Measurements from ENCODE around the gene FADS2.
"Not testable (repeated sequence)": the region's sequence is repeated elsewhere in the genome, so short reads cannot be mapped to it uniquely, and the experiment has no call there.

The FADS2 gene

DNA sequence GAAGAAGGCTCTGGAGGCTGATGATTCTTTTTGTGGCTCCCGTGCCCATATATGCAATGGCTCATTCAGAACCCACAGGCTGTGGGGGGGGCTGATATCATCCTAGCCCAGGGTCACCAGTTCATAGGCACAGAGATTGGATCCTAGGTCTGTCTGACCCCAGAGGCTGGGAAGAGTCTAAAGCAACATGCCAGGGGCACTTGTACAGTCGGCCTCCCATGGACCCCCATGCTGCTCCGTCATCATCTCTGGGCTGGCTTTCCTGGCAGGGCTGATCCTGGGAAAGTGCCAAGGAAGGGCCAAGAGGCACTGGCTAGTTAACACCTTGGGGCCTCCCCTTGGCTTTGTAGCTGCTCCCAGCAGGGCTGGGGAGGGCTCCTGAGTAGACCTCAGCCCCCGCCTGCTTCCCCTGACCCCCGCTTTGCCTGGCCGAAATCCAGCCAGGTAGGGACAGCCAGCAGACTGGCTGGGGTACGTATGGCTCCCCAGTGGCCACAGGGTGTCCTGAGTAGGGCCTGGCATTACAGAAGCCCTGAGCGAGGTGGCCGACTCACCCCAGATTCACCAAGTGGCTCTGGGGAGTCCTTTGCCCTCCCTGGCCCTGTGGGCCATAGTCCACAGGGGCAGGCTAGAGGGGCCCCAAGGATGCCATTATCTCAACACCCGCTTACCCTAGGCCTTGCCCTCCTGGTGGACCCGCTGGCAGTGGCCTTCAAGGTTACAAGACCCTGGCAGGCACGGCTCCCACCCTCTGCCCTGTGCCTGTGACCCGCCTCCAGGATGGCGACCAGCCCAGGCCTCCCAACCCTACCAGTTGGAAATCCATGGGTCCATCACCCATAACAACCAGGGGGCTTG is 40.7 kb downstream of the FADS2 start:
- no peak for DNase-seq (ENCODE audit: low read depth in 2 of 2)

GRCh38 chr11:61869429-61869707 is 41.3 kb downstream of the FADS2 start:
- DNase-seq (ENCODE audit: low read depth in 2 of 2): no peak

GRCh38 chr11:61869708-61870451 is 41.8 kb downstream of the FADS2 start:
- DNase-seq (ENCODE audit: low read depth in 2 of 2): no peak

GRCh38 chr11:61870541-61871031 is 42.5 kb downstream of the FADS2 start:
- DNase-seq (ENCODE audit: low read depth in 2 of 2): no peak

GRCh38 chr11:61871158-61871597 is 43.1 kb downstream of the FADS2 start:
- DNase-seq (ENCODE audit: low read depth in 2 of 2): peak; percentile 52 to 62

GRCh38 chr11:61872935-61873565 is 45.0 kb downstream of the FADS2 start:
- no peak for DNase-seq (ENCODE audit: low read depth in 2 of 2)

- DNase-seq (ENCODE audit: low read depth in 2 of 2): no peak
Measured at GRCh38 chr11:61873588-61874376, 45.7 kb downstream of the FADS2 start.

DNA sequence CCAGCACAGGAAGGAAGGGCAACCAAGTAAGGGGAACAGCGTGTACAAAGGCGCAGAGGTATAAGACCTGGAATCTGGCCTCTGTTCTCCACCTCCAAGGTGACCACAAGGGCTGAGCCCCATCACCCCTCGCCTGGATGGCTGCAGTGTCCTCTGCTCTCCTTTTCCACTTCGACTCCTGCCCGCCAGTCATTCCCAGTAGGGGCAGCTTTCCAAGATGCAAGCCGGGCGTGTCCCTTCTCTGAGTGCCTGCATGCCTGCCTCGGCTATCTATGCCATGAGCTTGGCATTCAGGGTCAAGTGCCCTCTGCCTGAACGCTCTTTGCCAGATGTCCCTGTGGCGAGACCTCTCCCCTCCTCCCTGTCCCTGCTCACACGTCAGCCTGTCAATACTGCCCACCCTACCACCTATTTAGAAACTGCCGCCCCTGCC is 46.3 kb downstream of the FADS2 start:
- DNase-seq (ENCODE audit: low read depth in 2 of 2): no peak

- DNase-seq (ENCODE audit: low read depth in 2 of 2): no peak
Measured at GRCh38 chr11:61874853-61875252, 46.8 kb downstream of the FADS2 start.

- no peak for DNase-seq (ENCODE audit: low read depth in 2 of 2)
Measured at GRCh38 chr11:61875698-61876097, 47.6 kb downstream of the FADS2 start.

- DNase-seq (ENCODE audit: low read depth in 2 of 2): no peak
Measured at GRCh38 chr11:61879152-61879551, 51.1 kb downstream of the FADS2 start.

DNA sequence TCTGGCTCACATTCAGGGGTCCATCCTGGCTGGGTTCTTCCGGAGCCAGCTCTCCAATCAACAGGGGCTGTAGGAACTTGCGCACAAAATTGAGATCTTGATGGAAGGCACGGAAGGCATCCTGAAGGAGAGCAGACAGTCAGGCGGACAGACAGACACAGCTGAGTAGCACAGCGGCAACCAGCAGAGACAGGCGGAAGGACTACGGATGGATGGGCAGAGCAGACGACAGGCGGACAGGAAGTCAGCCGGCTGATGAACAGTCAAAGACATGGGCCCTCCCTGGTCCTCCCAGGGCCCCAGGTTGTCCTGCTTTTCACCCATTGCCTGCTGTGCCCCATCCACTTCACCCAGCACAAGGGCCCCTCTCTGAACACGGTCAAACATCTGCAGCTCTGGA is 51.9 kb downstream of the FADS2 start:
- DNase-seq (ENCODE audit: low read depth in 2 of 2): no peak

GRCh38 chr11:61880454-61880853 is 52.4 kb downstream of the FADS2 start:
- no peak for DNase-seq (ENCODE audit: low read depth in 2 of 2)

- DNase-seq (ENCODE audit: low read depth in 2 of 2): no peak
Measured at GRCh38 chr11:61881397-61881796, 53.3 kb downstream of the FADS2 start.

DNA sequence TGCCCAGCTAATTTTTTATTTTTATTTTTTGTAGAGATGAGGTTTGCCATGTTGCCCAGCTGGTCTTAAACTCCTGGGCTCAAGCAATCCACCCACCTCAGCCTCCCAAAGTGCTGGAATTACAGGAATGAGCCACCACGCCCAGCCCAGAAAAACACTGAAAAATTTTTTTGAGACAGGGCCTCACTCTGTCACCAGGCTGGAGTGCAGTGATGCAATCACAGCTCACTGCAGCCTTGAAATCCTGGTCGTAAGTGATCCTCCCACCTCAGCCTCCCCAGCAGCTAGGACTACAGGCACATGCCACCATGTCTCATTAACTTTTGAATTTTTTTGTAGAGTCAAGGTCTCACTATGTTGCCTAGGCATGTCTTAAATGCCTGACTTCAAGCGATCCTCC is 54.2 kb downstream of the FADS2 start:
- DNase-seq (ENCODE audit: low read depth in 2 of 2): not testable (repeated sequence)

DNA sequence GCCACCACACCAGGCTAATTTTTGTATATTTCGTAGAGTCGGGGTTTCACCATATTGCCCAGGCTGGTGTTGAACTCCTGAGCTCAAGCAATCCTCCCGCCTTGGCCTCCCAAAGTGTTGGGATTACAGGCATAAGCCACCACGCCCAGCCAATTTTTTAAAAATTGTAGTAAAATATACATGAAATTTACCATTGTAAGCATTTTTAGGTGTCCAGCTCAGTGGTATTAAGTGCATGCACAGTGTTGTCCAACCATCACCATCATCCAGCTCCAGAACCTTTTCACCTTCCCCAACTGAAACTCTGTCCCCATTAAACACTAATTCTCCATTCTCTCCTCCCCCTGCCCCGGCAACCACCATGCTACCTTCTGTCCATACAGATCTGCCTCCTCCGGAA is 54.8 kb downstream of the FADS2 start:
- no peak for DNase-seq (ENCODE audit: low read depth in 2 of 2)

- no peak for DNase-seq (ENCODE audit: low read depth in 2 of 2)
Measured at GRCh38 chr11:61883327-61883726, 55.2 kb downstream of the FADS2 start.

- DNase-seq (ENCODE audit: low read depth in 2 of 2): no peak
Measured at GRCh38 chr11:61883947-61884346, 55.8 kb downstream of the FADS2 start.

DNA sequence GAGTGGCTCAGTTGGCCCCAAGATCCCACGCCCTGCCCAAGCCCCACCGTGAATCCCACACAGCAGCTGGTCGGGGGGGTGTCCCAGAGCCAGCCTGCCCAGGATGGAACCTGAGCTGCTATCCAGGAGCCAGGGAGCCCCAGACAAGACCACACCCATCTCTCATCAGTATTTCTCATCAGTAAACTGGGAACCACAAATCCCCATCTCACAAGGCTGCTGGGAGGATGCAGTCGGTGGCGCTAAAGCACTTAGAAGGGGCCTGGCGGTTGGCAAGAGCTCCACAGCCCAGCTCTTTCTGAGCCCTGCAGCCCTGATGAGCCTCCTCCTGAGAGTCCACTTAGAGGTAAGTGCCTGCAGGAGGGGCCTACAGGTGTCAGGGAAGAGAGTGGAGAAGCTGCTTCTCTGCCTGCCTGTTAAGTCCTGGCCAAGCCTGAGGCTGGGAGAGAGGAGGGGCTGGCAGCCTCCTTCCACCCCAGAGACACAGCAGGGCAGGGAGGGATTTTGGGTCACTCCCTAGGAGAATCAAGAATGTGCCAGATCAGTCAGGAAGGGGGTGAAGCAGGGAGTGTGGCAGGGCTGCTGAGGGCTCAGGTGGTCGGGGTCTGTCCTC is 57.2 kb downstream of the FADS2 start:
- DNase-seq (ENCODE audit: low read depth in 2 of 2): no peak

DNA sequence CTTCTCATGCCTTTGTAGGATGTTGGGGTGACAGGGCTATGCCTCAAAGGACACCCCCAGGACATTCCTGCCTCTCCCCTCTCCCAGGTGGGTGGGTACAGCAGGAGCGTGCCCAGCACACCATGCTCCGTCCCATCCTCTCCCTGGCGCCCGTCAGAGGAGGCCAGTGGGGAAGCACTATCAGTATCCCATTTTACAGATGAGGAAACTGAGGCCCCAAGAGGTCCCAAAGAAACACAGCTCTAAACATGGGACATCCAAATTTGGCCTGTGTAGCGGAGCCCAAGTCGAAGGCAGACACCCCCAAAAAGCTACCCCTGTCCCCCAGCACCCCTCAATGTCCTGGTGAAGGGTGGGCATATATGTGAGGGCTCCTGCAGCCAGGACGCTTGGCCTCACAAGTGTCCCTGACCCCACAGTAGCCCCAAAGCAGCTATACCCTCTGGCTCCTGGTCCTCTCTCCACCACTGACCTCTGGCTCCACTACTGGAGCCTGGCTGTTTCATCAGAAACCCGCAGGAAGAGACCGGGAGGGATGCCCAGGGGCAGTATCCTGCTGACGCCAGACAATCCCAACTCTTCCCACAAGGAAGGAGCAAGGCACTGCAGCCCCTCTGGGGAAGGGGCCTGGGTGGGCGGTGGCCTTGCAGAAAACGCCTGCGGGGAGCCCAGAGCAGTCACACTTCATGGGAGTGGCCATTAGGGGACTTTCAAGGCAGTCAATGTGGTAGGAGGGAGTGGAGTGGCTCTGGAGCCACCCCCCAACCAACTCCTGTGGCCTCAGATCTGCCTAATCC is 57.9 kb downstream of the FADS2 start:
- DNase-seq (ENCODE audit: low read depth in 2 of 2): no peak

DNA sequence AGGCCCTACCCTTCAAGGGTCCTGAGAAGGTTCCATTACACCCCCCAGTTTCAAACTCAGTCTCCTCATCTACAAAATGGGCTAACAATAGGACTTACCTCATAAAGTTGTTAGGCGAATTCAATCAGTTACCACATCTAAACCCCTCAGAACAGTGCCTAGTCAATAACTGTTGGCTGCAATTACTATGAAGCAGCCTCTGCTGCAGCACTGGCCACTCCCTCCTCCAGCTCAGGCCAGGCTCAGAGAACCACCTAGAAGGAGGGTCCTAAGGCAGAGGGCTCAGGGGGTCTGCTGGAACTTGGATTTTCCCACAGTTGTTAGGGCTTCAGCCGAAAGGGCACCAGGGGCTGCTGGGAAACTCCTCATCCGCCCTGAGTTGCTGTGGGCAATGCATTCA is 58.5 kb downstream of the FADS2 start:
- no peak for DNase-seq (ENCODE audit: low read depth in 2 of 2)

Data from stimulated activated CD8-positive, alpha-beta memory T cell treated with anti-CD3 and anti-CD28 coated beads, Interleukin-2, amount 100 ng/mL, for 48 hours (primary cell).